GM23338 (cell line): ENCODE data around the gene ZFP36.

Experiments
- POLR2AphosphoS5 ChIP-seq: IDR thresholded peaks from 2 replicates; pipeline ENCODE4 v1.6.1; 2016; ENCODE audit warnings: antibody characterized with exemption, low read depth
- TF ChIP-seq, protein P1 (sequence below), 2 experiments: fragments of 200-600 bp in 1 of 2; sonication (generic) in 1 of 2; conservative IDR thresholded peaks; 2 replicates each; pipeline versions ENCODE4 v1.5.1 to v1.6.1; 2016 to 2017; ENCODE audit warnings: antibody characterized with exemption in 2 of 2, low read depth in 2 of 2, mild to moderate bottlenecking in 2 of 2, moderate library complexity in 1 of 2
- TF ChIP-seq, protein P2 (sequence below): IDR thresholded peaks from one replicate; pipeline ENCODE4 v1.6.1; 2018; ENCODE audit warnings: antibody characterized with exemption; ENCODE audit not compliant: unreplicated experiment

DNA sequence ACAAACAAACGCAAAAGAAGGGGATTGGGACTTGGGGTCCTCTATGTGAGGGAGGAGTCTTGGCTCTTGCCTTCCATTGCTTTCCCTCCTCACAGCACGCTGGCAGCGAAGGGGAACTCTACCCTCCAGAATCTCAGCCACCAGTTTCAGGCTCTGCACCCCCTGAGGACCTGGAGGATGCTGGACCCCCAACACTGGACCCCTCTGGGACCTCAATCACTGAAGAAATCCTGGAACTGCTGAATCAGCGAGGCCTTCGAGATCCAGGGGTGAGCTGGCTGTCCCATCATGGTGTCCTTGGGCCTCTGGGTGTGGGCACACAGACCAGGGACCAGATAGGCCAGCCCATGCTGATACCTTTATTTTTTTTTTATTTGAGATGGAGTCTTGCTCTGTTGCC, 15.4 kb downstream of the ZFP36 start:
- TF ChIP-seq, protein P1, sequence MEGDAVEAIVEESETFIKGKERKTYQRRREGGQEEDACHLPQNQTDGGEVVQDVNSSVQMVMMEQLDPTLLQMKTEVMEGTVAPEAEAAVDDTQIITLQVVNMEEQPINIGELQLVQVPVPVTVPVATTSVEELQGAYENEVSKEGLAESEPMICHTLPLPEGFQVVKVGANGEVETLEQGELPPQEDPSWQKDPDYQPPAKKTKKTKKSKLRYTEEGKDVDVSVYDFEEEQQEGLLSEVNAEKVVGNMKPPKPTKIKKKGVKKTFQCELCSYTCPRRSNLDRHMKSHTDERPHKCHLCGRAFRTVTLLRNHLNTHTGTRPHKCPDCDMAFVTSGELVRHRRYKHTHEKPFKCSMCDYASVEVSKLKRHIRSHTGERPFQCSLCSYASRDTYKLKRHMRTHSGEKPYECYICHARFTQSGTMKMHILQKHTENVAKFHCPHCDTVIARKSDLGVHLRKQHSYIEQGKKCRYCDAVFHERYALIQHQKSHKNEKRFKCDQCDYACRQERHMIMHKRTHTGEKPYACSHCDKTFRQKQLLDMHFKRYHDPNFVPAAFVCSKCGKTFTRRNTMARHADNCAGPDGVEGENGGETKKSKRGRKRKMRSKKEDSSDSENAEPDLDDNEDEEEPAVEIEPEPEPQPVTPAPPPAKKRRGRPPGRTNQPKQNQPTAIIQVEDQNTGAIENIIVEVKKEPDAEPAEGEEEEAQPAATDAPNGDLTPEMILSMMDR (conservative IDR thresholded peaks at IDR 0.05; ENCODE audit: low read depth in 2 of 2), result no peak
- no peak for TF ChIP-seq POLR2AphosphoS5
- TF ChIP-seq, protein P2, sequence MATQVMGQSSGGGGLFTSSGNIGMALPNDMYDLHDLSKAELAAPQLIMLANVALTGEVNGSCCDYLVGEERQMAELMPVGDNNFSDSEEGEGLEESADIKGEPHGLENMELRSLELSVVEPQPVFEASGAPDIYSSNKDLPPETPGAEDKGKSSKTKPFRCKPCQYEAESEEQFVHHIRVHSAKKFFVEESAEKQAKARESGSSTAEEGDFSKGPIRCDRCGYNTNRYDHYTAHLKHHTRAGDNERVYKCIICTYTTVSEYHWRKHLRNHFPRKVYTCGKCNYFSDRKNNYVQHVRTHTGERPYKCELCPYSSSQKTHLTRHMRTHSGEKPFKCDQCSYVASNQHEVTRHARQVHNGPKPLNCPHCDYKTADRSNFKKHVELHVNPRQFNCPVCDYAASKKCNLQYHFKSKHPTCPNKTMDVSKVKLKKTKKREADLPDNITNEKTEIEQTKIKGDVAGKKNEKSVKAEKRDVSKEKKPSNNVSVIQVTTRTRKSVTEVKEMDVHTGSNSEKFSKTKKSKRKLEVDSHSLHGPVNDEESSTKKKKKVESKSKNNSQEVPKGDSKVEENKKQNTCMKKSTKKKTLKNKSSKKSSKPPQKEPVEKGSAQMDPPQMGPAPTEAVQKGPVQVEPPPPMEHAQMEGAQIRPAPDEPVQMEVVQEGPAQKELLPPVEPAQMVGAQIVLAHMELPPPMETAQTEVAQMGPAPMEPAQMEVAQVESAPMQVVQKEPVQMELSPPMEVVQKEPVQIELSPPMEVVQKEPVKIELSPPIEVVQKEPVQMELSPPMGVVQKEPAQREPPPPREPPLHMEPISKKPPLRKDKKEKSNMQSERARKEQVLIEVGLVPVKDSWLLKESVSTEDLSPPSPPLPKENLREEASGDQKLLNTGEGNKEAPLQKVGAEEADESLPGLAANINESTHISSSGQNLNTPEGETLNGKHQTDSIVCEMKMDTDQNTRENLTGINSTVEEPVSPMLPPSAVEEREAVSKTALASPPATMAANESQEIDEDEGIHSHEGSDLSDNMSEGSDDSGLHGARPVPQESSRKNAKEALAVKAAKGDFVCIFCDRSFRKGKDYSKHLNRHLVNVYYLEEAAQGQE, result no peak
